Endothelial cell (in vitro differentiated cells): ENCODE results near the gene SORCS1. TPM values are rescaled to one million over a fixed set of nuclear protein-coding genes. Genes with fewer than 3 reads are reported as not detected.

Source experiments
- DNase-seq: peaks from one replicate; pipeline ENCODE4 v3.0.0; 2021; ENCODE audit warnings: low spot score
- H3K27ac Mint-ChIP-seq: one replicate; pipeline ENCODE4 v1.8.0; 2021; ENCODE audit warnings: mixed read lengths, inconsistent platforms; ENCODE audit not compliant: unreplicated experiment
- H3K27me3 Mint-ChIP-seq: one replicate; pipeline ENCODE4 v1.8.0; 2021; ENCODE audit warnings: mild to moderate bottlenecking, moderate library complexity, mixed read lengths, inconsistent platforms; ENCODE audit not compliant: unreplicated experiment
- H3K36me3 Mint-ChIP-seq: one replicate; pipeline ENCODE4 v1.8.0; 2021; ENCODE audit warnings: mild to moderate bottlenecking, low read depth, mixed read lengths, inconsistent platforms; ENCODE audit not compliant: unreplicated experiment
- H3K4me1 Mint-ChIP-seq: one replicate; pipeline ENCODE4 v1.8.0; 2021; ENCODE audit warnings: mild to moderate bottlenecking, mixed read lengths, inconsistent platforms; ENCODE audit not compliant: unreplicated experiment
- H3K4me3 Mint-ChIP-seq: one replicate; pipeline ENCODE4 v1.8.0; 2021; ENCODE audit warnings: mild to moderate bottlenecking, mixed read lengths, inconsistent platforms; ENCODE audit not compliant: unreplicated experiment
- H3K9me3 Mint-ChIP-seq: one replicate; pipeline ENCODE4 v1.8.0; 2021; ENCODE audit warnings: mixed read lengths, inconsistent platforms; ENCODE audit not compliant: unreplicated experiment
- CTCF ChIP-seq: fragments of 200-600 bp; sonication (generic); IDR thresholded peaks from one replicate; pipeline ENCODE4 v1.5.0; 2021; ENCODE audit warnings: antibody characterized with exemption; ENCODE audit not compliant: unreplicated experiment
- total RNA-seq: library from RNA; stranded (reverse); fragmentation: NEBNext Ultra II Directional; extraction: Animal tissue kit (Norgen Biotek cat#: 25700); gene quantifications from one replicate; pipeline ENCODE4 v1.2.1, GENCODE V29; 2021; ENCODE audit not compliant: unreplicated experiment

SORCS1 gene
- total RNA-seq, 1 donor from 2014 or later, result 0.56 TPM

- Mint-ChIP-seq H3K9me3 (no peaks in the 10 kb centered on the region), H3K4me3 (no peak overlapping the region), H3K27me3 (no peaks in the 10 kb centered on the region), H3K4me1 (no peaks in the 10 kb centered on the region), H3K36me3 (no peaks in the 10 kb centered on the region), H3K27ac (no peak overlapping the region)
- no peak for TF ChIP-seq CTCF
- no peak for DNase-seq
Observed at GRCh38 chr10:107094824-107095522, 69.5 kb downstream of the SORCS1 start.

- no peaks in the 10 kb centered on the region for H3K9me3 Mint-ChIP-seq
- H3K4me1 Mint-ChIP-seq, result no peaks in the 10 kb centered on the region
- TF ChIP-seq CTCF, result no peak
- no peak overlapping the region for H3K27ac Mint-ChIP-seq
- no peak for DNase-seq
- peaks cover 4% of the 10 kb centered on the region for H3K27me3 Mint-ChIP-seq
- no peak overlapping the region for H3K4me3 Mint-ChIP-seq
- no peaks in the 10 kb centered on the region for H3K36me3 Mint-ChIP-seq
Observed at GRCh38 chr10:107092321-107092720, 72.2 kb downstream of the SORCS1 start.

- Mint-ChIP-seq H3K9me3 (no peaks in the 10 kb centered on the region), H3K27ac (no peak overlapping the region), H3K27me3 (peaks cover 4% of the 10 kb centered on the region), H3K36me3 (no peaks in the 10 kb centered on the region), H3K4me1 (no peaks in the 10 kb centered on the region), H3K4me3 (no peak overlapping the region)
- TF ChIP-seq CTCF, result no peak
- DNase-seq, result no peak
Observed at GRCh38 chr10:107091126-107091525, 73.4 kb downstream of the SORCS1 start.

GRCh38 chr10:107085665-107086525, 78.6 kb downstream of the SORCS1 start:
- Mint-ChIP-seq H3K36me3 (no peaks in the 10 kb centered on the region), H3K9me3 (no peaks in the 10 kb centered on the region), H3K4me3 (no peak overlapping the region), H3K27me3 (peaks cover 4% of the 10 kb centered on the region), H3K27ac (no peak overlapping the region), H3K4me1 (peaks cover 6% of the 10 kb centered on the region)
- DNase-seq, result no peak
- no peak for TF ChIP-seq CTCF
